HG02870 (cell line): ENCODE results near the gene FOXA1.

Experiments used
- ATAC-seq: cut with Tn5 transposase; IDR thresholded peaks from one replicate; pipeline ENCODE4 v1.9.1; 2021; ENCODE audit warnings: mild to moderate bottlenecking, moderate library complexity; ENCODE audit not compliant: unreplicated experiment

Gene FOXA1

GRCh38 chr14:37602605-37603453 is 7.8 kb upstream of the FOXA1 start:
- no peak for ATAC-seq

DNA sequence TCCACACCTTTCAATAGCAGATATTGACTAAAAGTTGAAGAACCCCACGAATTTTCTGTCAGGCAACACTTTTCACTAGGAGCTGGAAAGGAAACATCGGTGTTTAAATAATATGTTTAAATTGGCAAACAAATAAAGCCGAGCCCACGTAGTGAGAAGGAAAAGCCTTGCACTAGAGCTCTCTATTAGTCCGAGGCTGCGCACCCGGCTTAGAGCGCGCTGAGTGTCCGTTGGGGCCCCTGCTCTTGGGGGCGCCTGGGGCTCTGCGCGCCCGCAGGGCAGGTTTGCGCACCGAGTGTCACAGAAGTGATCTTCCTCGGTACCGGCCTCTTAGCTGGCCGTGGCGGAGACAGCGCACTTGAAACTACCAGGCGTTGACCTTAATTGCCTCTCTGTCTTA is 6.8 kb upstream of the FOXA1 start:
- no peak for ATAC-seq

- ATAC-seq, result no peak
These were observed 6.1 kb upstream of the FOXA1 start for GRCh38 chr14:37600880-37601741.

- ATAC-seq, result no peak
These were observed 4.7 kb upstream of the FOXA1 start for GRCh38 chr14:37599507-37600368.

DNA sequence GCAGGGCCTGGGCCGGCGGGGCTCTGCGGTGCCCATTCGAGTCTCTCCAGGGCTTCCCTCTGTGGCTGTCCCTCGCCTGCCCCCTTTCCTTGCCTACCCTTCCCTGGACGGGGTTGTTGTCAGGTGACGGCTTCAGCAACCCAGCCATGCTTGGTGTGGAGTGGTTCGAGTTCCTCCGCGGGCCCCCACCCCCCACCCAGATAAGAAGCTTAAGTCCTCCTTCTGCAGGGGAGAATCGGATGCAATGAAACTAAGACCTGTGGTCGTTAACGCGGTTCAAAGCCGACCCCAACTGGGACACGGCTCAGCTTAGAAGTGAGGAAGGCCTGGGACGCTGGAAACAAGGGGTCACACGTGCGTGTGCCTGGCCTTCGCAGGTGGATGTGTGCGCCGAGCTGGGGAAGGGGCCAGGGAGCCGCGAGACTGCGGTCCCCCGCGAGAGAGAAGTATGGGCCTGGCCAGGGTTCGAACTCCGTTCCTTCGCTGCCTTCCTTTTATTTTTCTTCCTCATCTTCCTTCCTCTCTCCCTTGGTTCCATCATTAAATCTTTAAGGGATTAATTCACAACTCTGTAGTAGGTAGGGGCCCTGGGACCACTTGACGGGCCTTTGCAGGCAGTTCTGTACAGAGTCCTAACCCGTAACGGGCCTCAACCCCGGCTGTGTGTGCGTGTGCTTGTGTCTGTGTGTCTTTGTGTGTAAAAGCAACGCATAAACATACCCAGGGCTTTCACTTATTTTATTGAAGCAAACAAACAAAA is 3.9 kb upstream of the FOXA1 start:
- no peak for ATAC-seq

DNA sequence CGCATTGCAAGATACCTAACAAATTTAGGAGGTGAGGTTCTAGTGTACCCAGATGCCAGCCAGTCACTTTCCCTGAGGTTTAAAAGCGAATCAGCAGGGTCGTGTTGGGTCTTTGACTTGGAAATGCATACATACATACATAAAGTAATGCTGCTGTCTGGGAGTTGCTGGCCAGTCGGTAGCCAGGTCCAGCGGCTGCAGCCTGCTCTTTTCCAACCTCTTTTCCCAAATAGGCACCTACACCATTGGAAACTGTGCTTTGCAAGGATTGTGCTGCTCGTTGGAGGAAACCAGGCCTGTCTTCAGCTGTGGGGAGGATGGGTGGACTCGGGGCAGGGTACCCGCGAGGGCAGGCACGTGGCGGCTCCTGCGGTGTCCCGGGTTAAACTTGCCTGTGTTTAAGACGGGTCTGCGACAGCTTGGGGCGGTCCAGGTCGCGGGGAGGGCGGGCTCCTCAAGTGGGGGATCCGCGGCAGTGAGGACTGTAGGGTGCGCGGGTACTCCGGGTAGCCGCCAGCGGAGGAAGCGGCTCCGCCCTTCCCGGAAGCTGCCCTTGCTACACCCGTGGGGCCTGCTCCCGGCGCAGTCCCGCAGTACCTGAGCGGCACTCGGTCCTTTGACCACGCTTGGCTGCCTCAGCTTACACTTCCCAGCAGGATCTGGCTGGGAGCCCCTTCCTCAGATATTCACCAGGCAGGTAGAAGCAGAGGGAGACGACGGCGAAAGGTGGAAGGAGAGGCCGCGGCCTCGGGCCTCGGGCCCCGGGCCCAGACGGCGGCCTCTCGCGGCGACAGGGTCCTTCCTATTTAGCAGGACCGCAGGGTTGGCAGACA is 3.1 kb upstream of the FOXA1 start:
- no peak for ATAC-seq

- no peak for ATAC-seq
These were observed 2.5 kb upstream of the FOXA1 start for GRCh38 chr14:37597538-37597913.

GRCh38 chr14:37596790-37597472 is 1.9 kb upstream of the FOXA1 start:
- no peak for ATAC-seq

DNA sequence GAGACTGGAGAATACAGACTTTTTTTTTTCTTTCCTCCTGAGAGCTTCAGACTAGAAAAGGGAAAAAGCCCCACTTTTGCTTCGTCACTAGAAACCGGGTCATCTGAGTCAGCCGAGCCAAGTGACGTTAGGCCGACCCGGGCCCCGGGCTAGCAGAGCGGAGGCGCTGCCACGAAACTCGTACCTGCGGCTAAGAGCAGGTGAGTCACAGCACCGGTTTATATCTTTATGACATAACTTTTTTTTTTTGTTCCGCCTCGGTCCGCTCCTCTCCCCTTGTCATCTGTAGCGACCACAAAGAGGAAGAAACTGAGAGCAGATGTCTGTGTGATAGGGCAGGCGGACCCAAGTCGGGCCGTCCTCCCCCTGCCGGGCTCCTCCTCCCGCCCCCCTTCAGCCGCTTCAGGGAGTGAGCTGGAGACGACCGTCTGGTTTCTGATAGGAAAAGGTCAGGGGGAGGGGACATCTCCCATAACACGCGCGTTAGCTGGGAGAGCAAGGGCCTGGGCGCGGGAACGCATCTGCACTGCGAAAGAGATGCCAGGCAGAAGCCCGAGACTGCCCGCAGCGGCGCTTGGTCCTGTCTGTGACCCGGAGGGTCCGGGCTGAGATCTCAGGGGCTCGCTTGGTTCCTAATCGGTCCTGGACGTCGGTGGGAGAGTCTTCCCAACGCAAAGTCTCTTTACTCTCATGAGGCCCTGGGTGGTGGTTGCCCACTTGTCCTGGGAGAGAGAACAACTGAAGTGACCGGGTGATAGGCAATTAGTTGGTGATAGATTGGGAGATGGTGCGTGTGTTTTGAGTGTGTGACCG is 966 bp upstream of the FOXA1 start:
- ATAC-seq, result peak; percentile 75

DNA sequence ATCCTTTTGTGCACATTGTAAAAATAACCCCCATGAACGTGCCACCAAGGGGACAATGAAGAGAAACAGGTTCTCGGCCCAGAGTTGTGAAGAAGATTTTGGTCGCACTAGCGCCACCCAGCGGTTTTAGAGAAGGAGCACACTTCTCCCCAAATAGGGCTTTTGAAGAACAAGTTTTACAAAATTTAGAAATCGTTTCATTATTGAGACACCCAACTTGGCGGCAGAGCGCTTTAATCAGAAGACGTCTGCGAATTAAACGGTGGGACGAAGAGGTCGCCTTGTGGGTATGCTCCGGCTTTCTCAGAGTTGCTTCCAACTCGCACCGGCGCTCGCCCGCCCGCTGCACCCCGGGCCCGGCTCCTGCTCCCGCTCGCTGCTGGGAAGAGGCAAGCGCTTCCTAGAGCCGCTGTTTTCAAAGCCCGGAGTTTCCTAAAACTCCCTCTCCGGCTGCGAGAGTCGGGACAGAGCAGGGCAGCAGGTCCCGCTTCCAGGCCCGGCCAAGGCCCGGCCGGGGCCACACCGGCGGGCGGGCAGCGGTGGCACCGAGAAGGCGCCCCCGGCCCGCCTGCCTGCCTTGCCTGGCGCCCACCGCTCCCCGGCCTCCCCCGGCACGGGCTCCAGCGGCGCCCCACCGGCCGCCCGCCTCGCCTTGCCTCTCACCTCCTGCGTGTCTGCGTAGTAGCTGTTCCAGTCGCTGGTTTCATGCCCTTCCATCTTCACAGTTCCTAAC is 645 bp downstream of the FOXA1 start:
- ATAC-seq, result no peak

DNA sequence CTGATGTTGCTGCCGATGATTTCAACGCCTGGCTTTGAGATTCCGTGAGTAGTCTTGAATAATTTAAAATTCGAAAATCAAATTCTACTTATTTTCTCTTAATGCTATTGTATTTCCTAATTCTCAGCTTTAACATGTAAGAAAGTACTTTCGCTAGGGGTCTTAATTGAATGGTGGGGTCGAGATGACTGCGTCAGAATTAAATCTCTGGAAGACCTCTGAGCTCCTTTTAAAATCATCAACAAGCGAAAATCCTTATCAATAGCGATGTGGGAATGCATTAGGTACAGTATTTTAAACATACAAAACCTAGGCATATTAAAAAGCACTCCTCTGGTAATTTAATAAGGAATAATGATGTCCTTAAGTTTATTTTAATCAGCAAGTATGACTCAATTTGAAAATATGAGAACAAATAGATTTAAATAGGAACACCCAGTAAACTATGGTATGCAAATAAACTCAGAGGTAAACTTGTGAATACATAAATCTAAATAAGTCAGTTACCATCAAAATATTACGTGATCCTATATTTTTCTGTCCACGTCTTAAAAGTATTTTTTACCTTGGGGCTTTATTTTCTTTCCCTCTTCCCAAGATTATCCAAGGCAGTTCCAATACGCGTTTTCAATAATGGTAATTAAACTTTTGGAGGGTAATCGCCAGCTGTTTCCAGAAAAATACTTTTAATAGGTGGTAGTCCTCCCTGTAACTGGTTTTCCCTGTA is 1.4 kb downstream of the FOXA1 start:
- no peak for ATAC-seq

DNA sequence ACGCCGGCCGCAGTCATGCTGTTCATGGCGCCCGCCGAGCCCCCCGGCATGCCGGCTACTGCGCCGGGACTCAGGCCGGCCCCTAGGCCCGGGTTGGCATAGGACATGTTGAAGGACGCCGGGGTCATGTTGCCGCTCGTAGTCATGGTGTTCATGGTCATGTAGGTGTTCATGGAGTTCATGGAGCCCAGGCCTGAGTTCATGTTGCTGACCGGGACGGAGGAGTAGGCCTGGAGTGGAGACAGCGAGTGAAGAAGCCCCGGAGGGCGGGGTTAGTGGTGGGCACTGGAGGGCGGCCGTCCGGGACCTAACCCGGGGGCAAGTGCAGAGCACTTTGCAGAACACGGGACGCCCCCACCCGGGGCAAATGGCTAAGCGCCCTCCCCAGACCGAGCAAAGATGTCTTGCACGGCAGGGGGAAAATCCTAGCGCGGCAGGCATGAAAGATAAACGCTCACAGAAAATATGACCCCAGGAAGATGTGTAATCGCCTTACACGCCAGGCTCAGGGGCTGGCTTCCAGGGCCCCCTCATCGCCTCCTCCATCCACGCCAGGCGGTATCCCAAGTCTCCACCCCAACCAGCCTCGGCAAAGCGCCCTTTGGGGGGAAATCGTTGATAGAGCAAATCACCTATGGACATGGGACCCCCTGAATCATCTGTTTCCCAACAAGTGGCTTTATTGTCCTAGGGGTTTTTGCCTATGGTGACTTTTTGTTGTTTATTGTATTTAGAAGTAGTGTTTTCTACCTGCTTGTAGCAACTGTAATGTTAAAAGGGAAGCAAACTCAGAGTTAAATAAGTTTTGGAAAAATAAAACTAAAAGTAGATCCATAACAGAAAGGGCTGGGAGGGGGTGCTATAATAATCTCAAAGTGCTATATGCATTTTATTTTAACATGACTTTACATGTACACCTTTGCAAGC is 2.3 kb downstream of the FOXA1 start:
- no peak for ATAC-seq

DNA sequence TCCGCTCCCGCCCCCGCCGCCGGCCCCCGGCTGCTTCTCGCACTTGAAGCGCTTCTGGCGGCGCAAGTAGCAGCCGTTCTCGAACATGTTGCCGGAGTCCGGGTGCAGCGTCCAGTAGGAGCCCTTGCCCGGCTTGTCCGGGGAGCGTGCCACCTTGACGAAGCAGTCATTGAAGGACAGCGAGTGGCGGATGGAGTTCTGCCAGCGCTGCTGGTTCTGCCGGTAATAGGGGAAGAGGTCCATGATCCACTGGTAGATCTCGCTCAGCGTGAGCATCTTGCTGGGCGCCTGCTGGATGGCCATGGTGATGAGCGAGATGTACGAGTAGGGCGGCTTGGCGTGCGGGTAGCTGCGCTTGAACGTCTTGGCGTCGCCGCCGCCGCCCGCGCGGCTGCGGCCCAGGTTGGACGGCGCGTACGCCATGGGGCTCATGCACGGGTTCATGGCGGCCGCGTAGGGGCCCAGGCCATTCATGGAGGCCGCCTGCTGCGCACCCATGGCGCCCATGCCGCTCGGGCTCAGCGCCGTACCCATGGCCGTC is 3.0 kb downstream of the FOXA1 start:
- ATAC-seq, result no peak

GRCh38 chr14:37591311-37591940 is 3.6 kb downstream of the FOXA1 start:
- ATAC-seq, result no peak
